C4-2B (cell line): Measurements from ENCODE around the gene PDSS2.

Experiments
- H3K27ac ChIP-seq: fragments of 450-650 bp; 2 replicates; pipeline ENCODE4 v1.5.1; 2017
- ZFX ChIP-seq: fragments of 450-650 bp; IDR thresholded peaks from 2 replicates; pipeline ENCODE4 v1.6.1; 2017
- TF ChIP-seq, protein P1 (sequence below): fragments of 450-650 bp; conservative IDR thresholded peaks from 2 replicates; pipeline ENCODE4 v1.5.1; 2017; ENCODE audit warnings: mild to moderate bottlenecking

Gene PDSS2

DNA sequence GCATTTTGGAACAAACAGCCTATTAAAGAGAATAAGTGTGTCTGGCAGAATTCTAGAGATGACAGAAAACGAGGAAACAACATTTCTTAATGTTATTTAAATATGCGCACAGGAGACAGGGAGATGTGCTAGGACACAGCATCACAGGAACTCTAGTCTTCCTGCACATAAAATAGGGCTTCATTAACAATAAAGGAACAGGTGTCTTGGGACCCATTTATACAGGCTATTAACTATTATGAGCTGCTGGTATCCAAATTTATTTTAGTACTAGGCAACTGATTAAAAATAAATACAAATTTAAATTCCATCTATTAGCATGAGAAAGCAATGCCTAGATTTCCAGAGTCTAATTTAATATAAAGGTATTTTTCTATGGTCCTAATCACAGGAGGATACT, 102.3 kb downstream of the PDSS2 start:
- no peak for TF ChIP-seq ZFX
- TF ChIP-seq, protein P1, sequence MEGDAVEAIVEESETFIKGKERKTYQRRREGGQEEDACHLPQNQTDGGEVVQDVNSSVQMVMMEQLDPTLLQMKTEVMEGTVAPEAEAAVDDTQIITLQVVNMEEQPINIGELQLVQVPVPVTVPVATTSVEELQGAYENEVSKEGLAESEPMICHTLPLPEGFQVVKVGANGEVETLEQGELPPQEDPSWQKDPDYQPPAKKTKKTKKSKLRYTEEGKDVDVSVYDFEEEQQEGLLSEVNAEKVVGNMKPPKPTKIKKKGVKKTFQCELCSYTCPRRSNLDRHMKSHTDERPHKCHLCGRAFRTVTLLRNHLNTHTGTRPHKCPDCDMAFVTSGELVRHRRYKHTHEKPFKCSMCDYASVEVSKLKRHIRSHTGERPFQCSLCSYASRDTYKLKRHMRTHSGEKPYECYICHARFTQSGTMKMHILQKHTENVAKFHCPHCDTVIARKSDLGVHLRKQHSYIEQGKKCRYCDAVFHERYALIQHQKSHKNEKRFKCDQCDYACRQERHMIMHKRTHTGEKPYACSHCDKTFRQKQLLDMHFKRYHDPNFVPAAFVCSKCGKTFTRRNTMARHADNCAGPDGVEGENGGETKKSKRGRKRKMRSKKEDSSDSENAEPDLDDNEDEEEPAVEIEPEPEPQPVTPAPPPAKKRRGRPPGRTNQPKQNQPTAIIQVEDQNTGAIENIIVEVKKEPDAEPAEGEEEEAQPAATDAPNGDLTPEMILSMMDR, result no peak
- no peak overlapping the region for H3K27ac ChIP-seq

DNA sequence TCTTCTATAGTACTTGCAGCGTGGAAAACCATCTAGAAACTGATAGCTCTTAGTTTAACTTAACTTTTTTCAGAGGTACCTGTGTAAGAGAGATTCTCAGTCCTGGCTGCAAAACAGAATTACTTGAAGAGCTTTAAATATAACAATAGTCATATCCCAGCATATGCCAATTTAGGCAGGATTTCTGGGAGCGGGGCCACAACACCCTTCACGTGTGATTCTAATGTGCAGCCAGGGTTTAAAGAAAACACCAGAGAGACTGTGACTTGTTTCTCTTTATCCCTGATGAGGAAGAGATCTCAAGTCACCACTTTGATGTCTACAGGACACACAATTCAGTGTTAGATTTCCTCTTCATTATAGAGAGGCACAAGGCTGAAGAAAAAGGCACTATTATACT, 103.7 kb downstream of the PDSS2 start:
- TF ChIP-seq ZFX, result no peak
- TF ChIP-seq, protein P1, result no peak
- no peak overlapping the region for H3K27ac ChIP-seq

DNA sequence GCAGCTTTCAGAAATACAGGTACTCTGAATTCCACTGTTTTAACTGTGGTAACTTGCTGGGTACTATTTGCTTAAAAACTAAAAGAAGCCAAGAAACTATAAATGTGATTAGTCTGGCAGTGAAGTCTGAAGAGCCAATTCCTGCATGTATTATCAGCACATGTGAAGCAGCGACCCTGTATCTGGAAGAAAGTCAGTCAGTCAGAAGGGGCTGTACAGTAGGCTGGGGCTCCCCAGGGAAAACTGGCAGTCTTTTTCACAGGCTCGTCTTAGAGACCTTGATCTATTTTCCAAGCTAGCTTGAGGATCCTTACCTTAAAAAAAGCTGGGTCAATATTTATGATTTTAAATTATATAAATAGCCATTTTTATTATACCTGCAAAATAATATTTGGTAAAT, 104.9 kb downstream of the PDSS2 start:
- TF ChIP-seq, protein P1, result no peak
- TF ChIP-seq ZFX, result no peak
- no peak overlapping the region for H3K27ac ChIP-seq

DNA sequence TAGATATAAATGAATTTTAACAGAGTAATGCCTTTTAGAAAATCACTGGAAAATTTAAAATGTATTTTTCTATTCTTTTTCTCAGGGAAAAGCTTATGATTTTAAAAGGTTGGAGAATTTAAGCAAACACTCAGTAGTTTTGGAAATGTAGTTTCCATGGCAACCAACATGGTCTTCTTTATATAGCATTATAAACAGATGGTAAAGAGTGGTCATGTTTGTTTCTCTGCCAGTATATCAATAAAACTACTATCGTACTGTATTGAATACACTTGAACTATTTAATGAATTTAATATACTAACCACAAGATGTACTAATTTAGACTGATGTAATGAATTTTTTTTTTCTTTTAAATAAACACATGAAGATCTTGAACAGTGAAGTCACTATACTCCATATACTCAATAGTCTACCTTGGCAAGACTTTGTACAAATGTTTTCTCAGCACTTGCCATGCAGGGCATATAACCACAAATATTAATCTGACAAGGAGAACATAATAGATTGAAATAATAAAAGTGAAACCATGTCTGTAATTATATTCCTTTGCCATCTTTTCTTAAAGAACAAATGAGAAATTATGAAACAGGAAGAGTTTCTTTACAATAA, 105.5 kb downstream of the PDSS2 start:
- no peak overlapping the region for H3K27ac ChIP-seq
- TF ChIP-seq ZFX, result no peak
- TF ChIP-seq, protein P1, result no peak

DNA sequence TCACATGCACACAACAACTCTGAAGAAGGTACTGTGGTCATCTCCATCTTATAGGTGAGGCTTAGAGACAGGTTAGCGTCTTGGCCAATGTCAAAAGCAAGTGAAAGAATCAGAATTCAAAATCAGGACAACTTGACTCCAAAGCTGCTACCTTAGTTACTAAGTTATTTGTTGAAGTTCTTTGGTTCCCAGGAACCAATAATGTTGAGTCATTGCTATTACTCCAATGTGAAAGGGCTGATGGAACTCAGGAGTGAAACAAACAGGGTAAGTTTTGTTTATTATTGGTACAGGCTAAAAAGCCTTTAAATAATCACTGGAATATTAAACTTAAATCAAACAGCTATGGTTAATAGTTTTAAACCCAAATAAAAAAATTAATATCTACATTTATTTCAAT, 111.1 kb downstream of the PDSS2 start:
- no peak for TF ChIP-seq ZFX
- TF ChIP-seq, protein P1, result no peak
- no peak overlapping the region for H3K27ac ChIP-seq

DNA sequence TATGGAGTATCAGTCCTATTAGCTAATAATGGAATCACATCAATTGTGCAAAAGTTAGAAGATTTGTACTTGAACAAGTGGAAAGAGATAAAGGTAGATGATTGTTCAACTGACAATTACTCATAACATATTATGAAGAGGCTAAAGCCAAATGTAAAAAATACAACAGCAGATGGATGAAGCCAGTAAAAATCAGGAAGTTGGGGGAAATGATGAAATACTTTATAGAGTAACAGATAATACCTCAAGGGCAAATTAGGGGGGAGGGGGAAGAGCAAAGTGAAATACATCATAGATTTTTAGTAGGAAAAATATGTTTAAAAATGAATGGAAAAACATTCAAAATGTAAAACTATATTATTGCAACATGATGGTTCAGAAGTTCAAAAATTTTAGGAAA, 114.0 kb downstream of the PDSS2 start:
- TF ChIP-seq, protein P1, result no peak
- no peak for TF ChIP-seq ZFX
- no peak overlapping the region for H3K27ac ChIP-seq

DNA sequence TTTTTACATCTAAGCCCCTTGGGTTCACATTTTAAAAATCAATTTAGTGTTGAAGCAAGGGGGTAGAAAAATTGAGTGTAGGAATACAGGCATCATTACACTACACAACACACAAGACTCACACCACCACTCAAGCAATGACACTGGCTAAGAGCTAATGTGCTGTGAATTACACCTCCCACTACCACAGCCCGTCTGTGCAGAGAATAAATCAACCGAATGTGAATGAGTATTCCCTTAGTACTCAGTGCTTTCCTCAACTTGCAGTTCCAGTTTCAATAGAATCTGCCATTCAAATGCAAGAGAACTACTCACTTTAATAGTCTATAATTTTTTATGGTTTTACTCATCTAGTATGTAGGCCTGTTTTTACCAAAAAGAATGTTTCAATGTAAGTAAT, 114.4 kb downstream of the PDSS2 start:
- H3K27ac ChIP-seq, result no peak overlapping the region
- TF ChIP-seq ZFX, result no peak
- TF ChIP-seq, protein P1, result no peak
